ENCODE data around the gene MAPRE3. TPM values are rescaled to one million over a fixed set of nuclear protein-coding genes. Genes with fewer than 3 reads are reported as not detected.

The MAPRE3 gene
- total and polyA plus RNA-seq, 4 donors: 10.2 to 41.9 (median 27.2) TPM

DNA sequence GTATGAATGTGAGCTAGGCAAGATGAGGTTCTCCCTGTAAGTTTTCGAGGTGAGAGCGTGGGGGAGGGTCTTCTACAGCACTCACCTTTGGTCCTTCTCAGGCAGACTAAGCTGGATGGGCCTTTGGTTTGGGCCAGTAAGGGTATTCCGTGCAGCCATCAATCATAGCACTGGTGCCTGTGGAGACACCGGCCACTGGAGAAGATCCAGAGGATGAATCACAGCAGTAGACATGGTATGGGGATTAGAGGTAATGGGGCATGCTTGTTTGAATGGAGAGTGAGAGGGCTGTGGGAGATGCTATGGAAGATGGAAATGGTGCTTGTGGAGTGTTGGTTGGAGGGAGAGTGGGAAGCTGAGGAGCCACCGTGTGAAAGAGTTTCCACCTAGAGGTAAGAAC, 16.1 kb downstream of the MAPRE3 start:
- Histone ChIP-seq H3K9me3 (ENCODE audit: control insufficient read depth in 4 of 4, insufficient read depth in 3 of 4, low read length in 3 of 4) (no peaks in the 10 kb centered on the region), H3K4me1 (ENCODE audit: control insufficient read depth in 5 of 5, insufficient read depth in 5 of 5, low read length in 5 of 5) (peaks cover 0 to 13% (median 0%) of the 10 kb centered on the region in 5 donors), H3K9ac (ENCODE audit: insufficient read depth in 1 of 2, low read length in 2 of 2) (no peak overlapping the region), H3K27me3 (ENCODE audit: control insufficient read depth in 3 of 3, insufficient read depth in 3 of 3, low read length in 2 of 3) (no peaks in the 10 kb centered on the region), H3K36me3 (ENCODE audit: control insufficient read depth in 4 of 4, insufficient read depth in 4 of 4, low read length in 4 of 4) (peaks cover 0 to 2% (median 0%) of the 10 kb centered on the region in 4 donors), H3K4me3 (no peak overlapping the region), H3K27ac (ENCODE audit: low read depth in 1 of 2, low read length in 1 of 2) (no peak overlapping the region)
- DNase-seq: no peak
- WGBS, 2 donors: 91 to 93% methylated on average over 5 of the region's 5 CpGs
- ATAC-seq (ENCODE audit: insufficient read depth, low FRiP score): no peak
- TF ChIP-seq, protein P1, sequence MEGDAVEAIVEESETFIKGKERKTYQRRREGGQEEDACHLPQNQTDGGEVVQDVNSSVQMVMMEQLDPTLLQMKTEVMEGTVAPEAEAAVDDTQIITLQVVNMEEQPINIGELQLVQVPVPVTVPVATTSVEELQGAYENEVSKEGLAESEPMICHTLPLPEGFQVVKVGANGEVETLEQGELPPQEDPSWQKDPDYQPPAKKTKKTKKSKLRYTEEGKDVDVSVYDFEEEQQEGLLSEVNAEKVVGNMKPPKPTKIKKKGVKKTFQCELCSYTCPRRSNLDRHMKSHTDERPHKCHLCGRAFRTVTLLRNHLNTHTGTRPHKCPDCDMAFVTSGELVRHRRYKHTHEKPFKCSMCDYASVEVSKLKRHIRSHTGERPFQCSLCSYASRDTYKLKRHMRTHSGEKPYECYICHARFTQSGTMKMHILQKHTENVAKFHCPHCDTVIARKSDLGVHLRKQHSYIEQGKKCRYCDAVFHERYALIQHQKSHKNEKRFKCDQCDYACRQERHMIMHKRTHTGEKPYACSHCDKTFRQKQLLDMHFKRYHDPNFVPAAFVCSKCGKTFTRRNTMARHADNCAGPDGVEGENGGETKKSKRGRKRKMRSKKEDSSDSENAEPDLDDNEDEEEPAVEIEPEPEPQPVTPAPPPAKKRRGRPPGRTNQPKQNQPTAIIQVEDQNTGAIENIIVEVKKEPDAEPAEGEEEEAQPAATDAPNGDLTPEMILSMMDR (IDR thresholded peaks at IDR 0.05; ENCODE audit: control extremely low read depth, extremely low read depth): no peak

DNA sequence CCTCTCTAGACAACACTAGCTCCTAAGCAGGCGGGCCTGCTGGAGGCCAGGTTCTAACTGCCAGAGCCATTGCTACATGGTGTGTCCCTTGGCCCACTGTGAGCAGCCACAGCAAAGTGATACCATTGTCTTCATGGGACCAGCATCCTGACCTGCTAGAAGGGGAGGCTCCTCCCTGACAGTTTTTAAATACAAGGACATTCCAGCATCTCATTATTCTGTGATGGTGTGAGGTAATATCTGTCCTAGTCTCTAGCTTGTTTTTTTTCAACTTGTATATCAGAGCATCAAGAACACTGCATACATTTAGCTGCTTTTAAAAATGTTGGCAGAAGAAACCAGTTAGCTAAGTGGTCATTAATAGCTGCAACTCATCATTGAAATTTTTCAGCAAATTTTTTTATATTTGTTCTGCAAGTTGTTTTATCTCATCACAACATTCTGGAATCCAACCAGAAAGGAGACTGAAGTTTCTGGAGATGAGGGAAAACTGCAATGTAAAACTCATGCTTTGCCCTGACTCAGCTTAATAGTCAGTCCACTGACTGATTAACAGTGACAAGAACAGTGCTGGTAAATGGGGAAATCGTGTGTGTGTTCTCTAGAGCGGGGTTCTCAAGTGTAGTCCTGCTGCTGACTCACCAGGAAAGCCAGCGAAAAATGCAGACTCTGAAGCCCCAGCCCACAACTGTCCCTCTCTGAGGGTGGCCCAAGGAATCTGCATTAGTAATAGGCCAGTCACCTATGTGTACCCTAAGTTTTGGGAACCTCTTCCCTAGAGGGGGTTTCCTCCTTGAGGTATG, 17.8 kb downstream of the MAPRE3 start:
- peaks cover 0 to 7% (median 0%) of the 10 kb centered on the region in 5 donors for H3K4me1 ChIP-seq (ENCODE audit: control insufficient read depth in 5 of 5, insufficient read depth in 5 of 5, low read length in 5 of 5)
- H3K9me3 ChIP-seq (ENCODE audit: control insufficient read depth in 4 of 4, insufficient read depth in 3 of 4, low read length in 3 of 4): no peaks in the 10 kb centered on the region
- TF ChIP-seq, protein P1 (IDR thresholded peaks at IDR 0.05; ENCODE audit: control extremely low read depth, extremely low read depth): no peak
- H3K9ac ChIP-seq (ENCODE audit: insufficient read depth in 1 of 2, low read length in 2 of 2): no peak overlapping the region
- H3K27ac ChIP-seq (ENCODE audit: low read depth in 1 of 2, low read length in 1 of 2): no peak overlapping the region
- ATAC-seq (ENCODE audit: insufficient read depth, low FRiP score) (no peak), DNase-seq (peak in 2 of 3 donors; percentile 49 to 74)
- peaks cover 0 to under 1% (median 0%) of the 10 kb centered on the region in 4 donors for H3K36me3 ChIP-seq (ENCODE audit: control insufficient read depth in 4 of 4, insufficient read depth in 4 of 4, low read length in 4 of 4)
- 64 to 70% methylated on average over 4 of the region's 4 CpGs for WGBS, 2 donors
- no peaks in the 10 kb centered on the region for H3K27me3 ChIP-seq (ENCODE audit: control insufficient read depth in 3 of 3, insufficient read depth in 3 of 3, low read length in 2 of 3)
- no peak overlapping the region for H3K4me3 ChIP-seq

DNA sequence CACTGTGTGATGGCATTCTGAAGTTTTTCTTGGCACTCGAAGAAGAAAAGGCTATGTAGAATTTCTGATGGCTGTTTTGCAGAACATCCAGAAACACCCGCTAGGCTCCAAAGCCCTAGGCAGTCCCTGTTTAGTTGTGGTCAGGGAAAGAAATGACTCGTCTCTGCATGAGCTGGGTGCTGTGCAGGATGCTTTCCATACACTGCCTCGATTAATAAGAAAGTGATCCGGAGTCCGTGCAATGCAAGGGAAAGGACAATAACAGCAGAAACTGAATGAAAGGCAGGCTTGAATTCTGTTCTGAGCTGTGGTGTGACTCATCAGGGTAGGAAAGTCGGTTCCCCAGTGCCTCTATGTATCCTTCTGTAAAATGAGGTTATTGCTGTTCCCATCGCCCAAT, 18.7 kb downstream of the MAPRE3 start:
- Histone ChIP-seq H3K36me3 (ENCODE audit: control insufficient read depth in 4 of 4, insufficient read depth in 4 of 4, low read length in 4 of 4) (no peaks in the 10 kb centered on the region), H3K9ac (ENCODE audit: insufficient read depth in 1 of 2, low read length in 2 of 2) (no peak overlapping the region), H3K4me3 (no peak overlapping the region), H3K27ac (ENCODE audit: low read depth in 1 of 2, low read length in 1 of 2) (no peak overlapping the region), H3K27me3 (ENCODE audit: control insufficient read depth in 3 of 3, insufficient read depth in 3 of 3, low read length in 2 of 3) (no peaks in the 10 kb centered on the region), H3K9me3 (ENCODE audit: control insufficient read depth in 4 of 4, insufficient read depth in 3 of 4, low read length in 3 of 4) (no peaks in the 10 kb centered on the region), H3K4me1 (ENCODE audit: control insufficient read depth in 5 of 5, insufficient read depth in 5 of 5, low read length in 5 of 5) (peaks cover 0 to 7% (median 0%) of the 10 kb centered on the region in 5 donors)
- DNase-seq (no peak), ATAC-seq (ENCODE audit: insufficient read depth, low FRiP score) (no peak)
- TF ChIP-seq, protein P1 (IDR thresholded peaks at IDR 0.05; ENCODE audit: control extremely low read depth, extremely low read depth): no peak
- WGBS, 2 donors: 89 to 90% methylated on average over 8 of the region's 8 CpGs
